ENCODE data around the gene AFDN.

The AFDN gene

GRCh38 chr6:167796192-167796981, 30.3 kb upstream of the AFDN start:
- DNase-seq = peak in 10 of 14 donors; percentile 9 to 80 (median 42)

- no peak for DNase-seq
Measured at GRCh38 chr6:167797011-167797471, 29.7 kb upstream of the AFDN start.

- DNase-seq = no peak
Measured at GRCh38 chr6:167797476-167798265, 29.0 kb upstream of the AFDN start.

- no peak for DNase-seq
Measured at GRCh38 chr6:167798453-167798852, 28.3 kb upstream of the AFDN start.

GRCh38 chr6:167799033-167799821, 27.5 kb upstream of the AFDN start:
- DNase-seq = peak in 9 of 14 donors; percentile 15 to 81 (median 27)

GRCh38 chr6:167800549-167800948, 26.2 kb upstream of the AFDN start:
- DNase-seq = no peak

- no peak for DNase-seq
Measured at GRCh38 chr6:167801263-167801662, 25.4 kb upstream of the AFDN start.

GRCh38 chr6:167802339-167802738, 24.4 kb upstream of the AFDN start:
- no peak for DNase-seq

- no peak for DNase-seq
Measured at GRCh38 chr6:167803816-167804215, 22.9 kb upstream of the AFDN start.

GRCh38 chr6:167804281-167805013, 22.3 kb upstream of the AFDN start:
- DNase-seq = no peak

GRCh38 chr6:167805349-167806060, 21.2 kb upstream of the AFDN start:
- DNase-seq = no peak

- no peak for DNase-seq
Measured at GRCh38 chr6:167806061-167806700, 20.5 kb upstream of the AFDN start.

GRCh38 chr6:167807200-167807599, 19.5 kb upstream of the AFDN start:
- no peak for DNase-seq

- DNase-seq = no peak
Measured at GRCh38 chr6:167807756-167808155, 19.0 kb upstream of the AFDN start.

GRCh38 chr6:167811040-167811439, 15.7 kb upstream of the AFDN start:
- DNase-seq = no peak

GRCh38 chr6:167811442-167812087, 15.1 kb upstream of the AFDN start:
- no peak for DNase-seq

- no peak for DNase-seq
Measured at GRCh38 chr6:167812088-167812487, 14.6 kb upstream of the AFDN start.

GRCh38 chr6:167815296-167815980, 11.3 kb upstream of the AFDN start:
- DNase-seq = no peak

- DNase-seq = no peak
Measured at GRCh38 chr6:167817016-167817415, 9.7 kb upstream of the AFDN start.

GRCh38 chr6:167817729-167818128, 9.0 kb upstream of the AFDN start:
- DNase-seq = no peak

Measured in C1 segment of cervical spinal cord (tissue), 14 donors.